ENCODE data around the gene EDNRB.
"Not testable (repeated sequence)": the region's sequence is repeated elsewhere in the genome, so short reads cannot be mapped to it uniquely, and the experiment has no call there.

EDNRB gene

GRCh38 chr13:77918391-77919245 lies at the start of gene EDNRB:
TSS of gene EDNRB (minus strand) at chr13:77918831. CDS start at chr13:77918573, 258 bp downstream.
- no peak for DNase-seq (ENCODE audit: low read depth in 2 of 3, low spot score in 2 of 3)

DNA sequence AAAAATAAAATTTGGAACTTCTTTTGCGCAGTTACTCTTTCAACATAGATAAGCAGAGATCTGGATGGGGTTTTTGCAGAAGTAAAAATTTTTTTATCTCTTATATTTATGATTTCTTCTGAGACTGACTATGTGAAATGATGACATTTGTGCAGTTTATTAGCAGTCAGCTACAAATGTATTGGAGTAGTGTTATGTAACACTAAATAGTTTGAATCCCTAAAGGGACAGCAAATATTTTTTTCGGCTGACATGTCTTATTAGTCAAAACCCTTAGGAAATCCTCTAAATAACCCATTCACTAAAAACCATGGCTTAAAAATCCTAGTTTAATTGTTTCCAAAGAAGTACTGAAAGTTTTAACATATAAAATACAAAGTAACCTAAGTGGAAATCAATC lies 48.0 kb upstream of the EDNRB start:
- DNase-seq (ENCODE audit: low read depth in 2 of 3, low spot score in 2 of 3) = no peak

DNA sequence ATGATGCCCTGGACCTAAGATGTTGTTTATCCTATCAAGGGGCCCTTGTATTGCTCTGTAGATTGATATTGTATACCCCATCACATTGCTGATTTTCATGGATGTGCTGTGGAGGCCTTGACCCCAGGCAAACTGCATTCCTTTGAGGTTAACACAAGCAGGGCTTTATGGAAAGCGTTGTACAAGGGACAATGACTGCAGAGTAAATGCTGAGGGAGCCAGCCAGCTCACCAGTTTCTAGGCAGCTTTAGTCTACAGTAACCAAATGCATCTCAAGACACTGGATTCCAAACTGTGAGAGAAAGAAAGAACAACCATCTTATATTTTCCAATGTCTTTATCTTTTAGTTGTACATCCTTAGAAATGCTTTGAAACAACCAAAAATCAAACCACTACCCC lies 34.1 kb upstream of the EDNRB start:
- no peak for DNase-seq (ENCODE audit: low read depth in 2 of 3, low spot score in 2 of 3)

DNA sequence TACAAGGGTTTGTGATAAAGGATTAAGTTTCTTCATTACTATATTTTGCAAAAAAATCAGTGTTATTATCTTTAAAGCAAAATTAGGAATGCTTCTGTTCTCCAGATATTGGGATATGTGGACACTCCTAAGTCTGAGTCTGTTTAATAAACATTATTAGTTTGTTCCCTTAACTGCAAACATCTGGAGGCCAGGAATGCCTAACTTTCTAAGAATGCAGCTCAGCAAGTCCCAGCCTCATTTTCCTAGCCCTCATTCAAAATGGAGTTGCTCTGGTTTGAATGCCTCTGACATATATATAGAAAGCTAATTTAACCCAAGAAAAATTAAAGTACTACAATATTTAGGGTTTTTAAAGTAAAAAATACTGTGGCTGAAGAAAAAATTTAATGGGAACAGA lies 33.6 kb upstream of the EDNRB start:
- no peak for DNase-seq (ENCODE audit: low read depth in 2 of 3, low spot score in 2 of 3)

GRCh38 chr13:77946522-77946921 lies 27.9 kb upstream of the EDNRB start:
- no peak for DNase-seq (ENCODE audit: low read depth in 2 of 3, low spot score in 2 of 3)

DNA sequence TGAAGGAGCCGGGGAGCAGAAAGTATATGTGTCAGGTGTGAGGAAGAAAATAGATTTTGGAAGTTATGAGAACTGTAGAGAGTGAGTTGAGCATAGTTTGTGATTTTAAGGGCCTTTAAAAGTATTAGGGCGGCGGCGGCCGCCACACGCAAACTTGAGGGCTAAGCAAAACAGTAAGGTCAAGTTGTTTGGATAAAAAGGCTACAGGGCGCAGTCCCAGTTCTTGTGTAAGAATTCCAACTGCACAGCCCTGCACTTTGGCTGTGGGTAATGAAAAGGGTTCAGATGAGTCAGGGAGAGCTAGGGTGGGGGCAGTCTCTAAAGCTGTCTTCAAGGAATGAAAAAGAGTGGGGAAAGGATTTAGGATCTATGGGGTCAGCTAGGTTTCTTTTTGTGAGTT lies 16.4 kb upstream of the EDNRB start:
- not testable (repeated sequence) for DNase-seq (ENCODE audit: low read depth in 2 of 3, low spot score in 2 of 3)

DNA sequence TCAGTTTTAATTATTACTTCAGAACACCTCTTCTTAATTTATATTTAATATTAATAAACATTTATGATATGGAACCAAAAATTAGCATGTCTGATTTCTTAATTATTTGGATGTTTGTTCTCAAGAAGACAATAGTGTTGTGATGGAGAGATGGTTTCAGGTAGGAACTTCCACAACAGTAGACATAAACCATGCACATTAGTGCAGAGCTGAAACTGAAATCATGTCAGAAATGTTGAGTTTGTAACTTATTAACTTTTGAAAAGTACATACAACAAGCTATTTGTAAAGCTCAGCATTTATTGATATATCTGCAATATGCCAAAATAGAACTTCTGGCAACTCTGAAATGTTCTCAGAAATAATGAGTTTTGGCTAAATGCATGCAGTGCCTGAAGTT lies 11.8 kb upstream of the EDNRB start:
- DNase-seq (ENCODE audit: low read depth in 2 of 3, low spot score in 2 of 3) = no peak

- no peak for DNase-seq (ENCODE audit: low read depth in 2 of 3, low spot score in 2 of 3)
Measured at GRCh38 chr13:77928909-77929308, 10.3 kb upstream of the EDNRB start.

- no peak for DNase-seq (ENCODE audit: low read depth in 2 of 3, low spot score in 2 of 3)
Measured at GRCh38 chr13:77925616-77926015, 7.0 kb upstream of the EDNRB start.

DNA sequence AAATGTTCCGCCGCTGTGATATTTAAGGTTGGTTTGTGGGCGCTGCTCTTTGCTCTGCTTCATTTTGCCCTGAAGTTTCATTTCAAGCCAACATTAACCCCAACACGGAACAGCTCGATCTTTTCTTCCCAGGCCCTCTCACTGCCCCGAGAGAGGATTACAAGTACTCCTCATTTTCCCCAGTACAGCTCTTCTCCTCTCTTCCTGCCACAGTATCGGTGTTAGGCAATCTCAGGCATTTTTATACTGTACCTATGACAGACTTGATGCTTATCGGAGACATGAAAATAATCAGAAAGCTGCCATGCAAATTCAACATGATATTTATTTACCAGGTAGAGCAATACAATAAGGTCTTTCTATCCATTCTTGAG lies 1.3 kb upstream of the EDNRB start:
- no peak for DNase-seq (ENCODE audit: low read depth in 2 of 3, low spot score in 2 of 3)

DNA sequence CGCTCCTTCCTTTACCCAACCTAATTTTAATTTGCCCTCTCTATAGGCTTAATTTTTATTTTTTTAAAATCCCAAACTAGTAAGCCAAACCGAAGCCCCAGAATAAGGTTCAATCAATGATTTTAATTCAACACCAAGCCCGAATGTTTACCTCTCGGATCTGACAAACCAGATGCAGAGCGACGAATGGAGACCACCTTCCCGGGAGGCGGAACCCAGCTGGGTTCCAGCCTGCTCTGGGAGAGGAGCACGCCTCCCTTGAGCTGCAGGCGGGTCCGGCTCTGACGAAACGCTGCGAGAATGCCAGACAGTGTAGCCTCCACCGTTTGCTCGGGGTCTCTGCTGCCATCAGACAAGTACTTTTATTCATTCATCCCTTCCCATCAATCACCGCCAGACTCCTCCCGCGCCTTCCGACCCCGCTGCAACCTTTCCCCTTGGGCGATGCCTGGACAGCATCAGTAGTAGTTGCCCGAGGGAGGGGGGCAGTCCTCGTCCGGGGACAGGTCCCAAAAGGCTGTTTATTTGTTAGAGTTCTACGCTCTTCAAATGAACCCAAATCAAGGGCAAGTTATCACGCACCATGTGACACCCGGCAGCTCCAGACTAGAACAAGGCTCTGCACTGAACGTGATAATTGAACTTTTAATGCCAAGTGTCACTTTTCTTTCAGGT lies 752 bp upstream of the EDNRB start:
- DNase-seq (ENCODE audit: low read depth in 2 of 3, low spot score in 2 of 3) = no peak

DNA sequence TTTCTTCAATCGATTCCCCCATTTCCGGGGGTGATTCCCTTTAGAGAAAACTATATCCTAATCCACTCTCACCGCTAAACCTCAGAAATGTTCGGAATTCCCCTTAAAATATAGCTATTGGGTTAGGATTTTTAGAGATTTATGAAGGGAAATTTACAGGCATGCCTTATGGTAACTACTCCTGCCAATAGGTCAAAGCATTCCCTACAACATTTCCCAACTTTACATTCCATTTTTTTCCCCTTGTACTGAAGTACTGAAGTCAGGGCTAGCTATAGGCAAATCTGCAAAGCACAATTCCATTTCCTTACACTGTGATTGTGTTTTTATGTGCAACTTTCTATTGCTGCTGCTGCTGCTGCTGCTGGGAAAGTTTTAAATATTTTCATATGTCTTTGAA lies 2.1 kb downstream of the EDNRB start:
- DNase-seq (ENCODE audit: low read depth in 2 of 3, low spot score in 2 of 3) = no peak

DNA sequence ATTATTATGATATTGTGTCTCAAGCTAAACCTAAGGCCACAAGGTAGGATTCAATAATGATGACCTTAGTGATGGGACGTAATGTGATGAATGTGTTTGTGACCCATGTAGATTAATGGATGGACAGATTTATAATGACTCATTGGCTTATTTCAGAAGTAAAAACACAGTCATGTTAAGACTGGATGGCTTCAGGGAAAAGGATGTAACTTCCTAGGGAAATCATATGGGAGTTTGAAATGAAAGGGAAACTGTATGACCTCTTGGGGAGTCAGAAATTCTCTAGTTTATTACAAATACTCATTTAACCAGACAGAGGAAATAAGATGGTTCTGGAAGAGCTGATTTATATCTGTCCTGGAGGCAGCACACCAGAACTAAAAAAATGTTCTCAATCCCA lies 2.9 kb downstream of the EDNRB start:
- no peak for DNase-seq (ENCODE audit: low read depth in 2 of 3, low spot score in 2 of 3)

DNA sequence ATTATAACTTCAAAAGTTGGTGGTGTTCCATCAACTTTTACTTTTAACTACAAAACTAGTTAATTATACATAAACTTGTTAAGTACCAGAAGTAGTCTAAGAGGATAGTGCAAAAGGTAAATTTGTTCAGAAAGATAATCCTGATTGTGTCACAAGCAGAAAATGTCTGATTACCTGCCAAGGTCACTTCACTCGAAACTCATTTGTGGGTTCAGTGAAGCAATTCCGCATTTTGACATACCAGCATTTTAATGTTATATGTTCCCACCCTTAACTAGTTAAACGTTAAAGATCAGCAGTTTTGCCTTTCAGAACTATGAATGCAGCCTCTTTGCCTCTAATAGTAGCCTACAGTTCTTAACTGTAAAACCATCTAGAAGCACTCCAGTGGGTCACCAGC lies 5.6 kb downstream of the EDNRB start:
- DNase-seq (ENCODE audit: low read depth in 2 of 3, low spot score in 2 of 3) = no peak

- no peak for DNase-seq (ENCODE audit: low read depth in 2 of 3, low spot score in 2 of 3)
Measured at GRCh38 chr13:77911751-77912150, 6.9 kb downstream of the EDNRB start.

GRCh38 chr13:77909827-77910226 lies 8.8 kb downstream of the EDNRB start:
- no peak for DNase-seq (ENCODE audit: low read depth in 2 of 3, low spot score in 2 of 3)

DNA sequence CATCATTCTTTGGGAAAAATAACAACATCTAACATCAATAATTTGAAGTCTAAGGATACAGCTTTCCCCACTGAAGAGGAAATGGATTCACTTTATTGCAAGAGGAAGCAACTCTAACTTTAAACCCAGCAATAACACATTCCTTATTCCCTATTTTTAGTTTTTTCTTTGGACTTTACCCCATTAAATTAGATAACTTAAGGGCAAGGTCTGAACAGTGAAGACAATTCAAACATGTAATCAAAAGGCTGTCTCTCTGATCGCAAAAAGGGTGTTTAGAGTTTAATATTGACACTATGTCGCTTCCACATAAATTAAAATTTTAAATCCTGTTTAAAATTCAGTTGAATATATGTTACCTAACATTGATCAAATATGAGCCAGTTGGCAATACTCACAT lies 10.1 kb downstream of the EDNRB start:
- no peak for DNase-seq (ENCODE audit: low read depth in 2 of 3, low spot score in 2 of 3)

DNA sequence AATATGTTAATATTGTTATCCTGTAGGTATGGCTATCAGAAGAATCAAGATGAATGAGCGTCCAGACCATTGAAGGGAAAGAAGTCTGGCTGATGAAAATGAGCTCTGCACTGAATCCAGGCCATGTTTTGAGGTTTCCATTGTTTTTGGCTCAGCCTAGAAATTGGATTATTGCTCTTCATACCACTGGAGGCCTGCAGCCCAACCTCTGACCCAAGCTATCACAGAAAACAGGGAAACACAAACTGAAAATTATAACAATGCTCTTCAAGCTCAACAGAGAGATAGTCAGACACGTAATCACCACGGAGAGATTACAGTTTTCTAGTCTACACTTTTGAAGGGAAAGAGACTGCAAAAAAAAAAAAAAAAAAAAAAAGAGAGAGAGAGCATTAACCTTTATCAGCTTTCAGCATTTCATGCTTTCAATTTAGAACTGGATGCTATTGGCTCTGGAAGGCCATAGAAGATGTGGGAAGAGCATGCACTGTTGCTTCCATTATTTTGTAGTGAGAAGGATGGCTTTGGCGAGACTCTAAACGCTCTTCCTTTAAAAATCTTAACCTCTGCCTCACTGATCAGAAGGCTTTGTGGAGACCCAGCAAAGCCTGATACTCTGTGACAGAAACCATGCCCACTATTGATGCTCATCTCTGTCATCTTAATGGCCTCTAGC lies 10.8 kb downstream of the EDNRB start:
- no peak for DNase-seq (ENCODE audit: low read depth in 2 of 3, low spot score in 2 of 3)

GRCh38 chr13:77904031-77904430 lies 14.6 kb downstream of the EDNRB start:
- DNase-seq (ENCODE audit: low read depth in 2 of 3, low spot score in 2 of 3) = no peak

DNA sequence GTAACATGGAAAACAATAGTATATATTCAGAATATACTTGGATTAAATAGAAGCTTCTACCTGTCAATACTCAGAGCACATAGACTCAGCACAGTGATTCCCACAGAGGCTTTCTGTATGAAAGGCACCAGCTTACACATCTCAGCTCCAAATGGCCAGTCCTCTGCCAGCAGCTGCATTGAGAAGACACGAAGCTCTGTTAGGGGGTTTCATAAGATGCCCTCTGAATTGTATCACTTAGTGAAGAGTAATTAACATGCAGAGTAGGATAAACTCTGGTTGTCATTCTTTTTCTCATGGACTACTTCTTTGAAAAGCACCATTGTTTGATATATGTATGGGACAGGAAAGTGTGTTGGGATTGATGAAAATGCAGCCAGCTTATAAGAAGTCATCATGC lies 15.2 kb downstream of the EDNRB start:
- no peak for DNase-seq (ENCODE audit: low read depth in 2 of 3, low spot score in 2 of 3)

- DNase-seq (ENCODE audit: low read depth in 2 of 3, low spot score in 2 of 3) = no peak
Measured at GRCh38 chr13:77902319-77902963, 16.2 kb downstream of the EDNRB start.

- no peak for DNase-seq (ENCODE audit: low read depth in 2 of 3, low spot score in 2 of 3)
Measured at GRCh38 chr13:77898097-77898496, 20.5 kb downstream of the EDNRB start.
